WTC11 (cell line): ENCODE data around the gene KDM5A.

ENCODE experiments used
- CREM ChIP-seq: sonication (generic); formaldehyde crosslinking; IDR thresholded peaks from 2 replicates; pipeline ENCODE4 v1.8.1; 2022; ENCODE audit warnings: mild to moderate bottlenecking, missing genetic modification reagents, moderate library complexity
- ETV6 ChIP-seq: sonication (generic); formaldehyde crosslinking; IDR thresholded peaks from 2 replicates; pipeline ENCODE4 v1.8.1; 2022; ENCODE audit warnings: mild to moderate bottlenecking, missing genetic modification reagents
- MYBL2 ChIP-seq: sonication (generic); formaldehyde crosslinking; IDR thresholded peaks from 2 replicates; pipeline ENCODE4 v1.8.1; 2023; ENCODE audit warnings: mild to moderate bottlenecking, moderate library complexity, missing genetic modification reagents
- NFATC4 ChIP-seq: fragments of 250-450 bp; sonication (Bioruptor Pico); IDR thresholded peaks from 2 replicates; pipeline ENCODE4 v1.9.0; 2021; ENCODE audit warnings: mild to moderate bottlenecking
- NR2C2 ChIP-seq: sonication (generic); formaldehyde crosslinking; IDR thresholded peaks from 2 replicates; pipeline ENCODE4 v1.8.0; 2022; ENCODE audit warnings: mild to moderate bottlenecking, missing genetic modification reagents
- ZNF671 ChIP-seq: fragments of 250-450 bp; sonication (Bioruptor Pico); IDR thresholded peaks from 2 replicates; pipeline ENCODE4 v1.8.0; 2021; ENCODE audit warnings: mild to moderate bottlenecking
- TF ChIP-seq, protein P1 (sequence below): fragments of 200-600 bp; IDR thresholded peaks from 2 replicates; pipeline ENCODE4 v1.8.0; 2022; ENCODE audit warnings: antibody characterized with exemption
- TF ChIP-seq, protein P2 (sequence below): sonication (generic); formaldehyde crosslinking; IDR thresholded peaks from 2 replicates; pipeline ENCODE4 v1.8.1; 2023; ENCODE audit warnings: mild to moderate bottlenecking, moderate library complexity, missing genetic modification reagents
- TF ChIP-seq, protein P3 (sequence below): fragments of 250-450 bp; sonication (Bioruptor Pico); IDR thresholded peaks from 2 replicates; pipeline ENCODE4 v1.9.0; 2021; ENCODE audit warnings: mild to moderate bottlenecking
- TF ChIP-seq, protein P4 (sequence below): sonication (generic); formaldehyde crosslinking; IDR thresholded peaks from 2 replicates; pipeline ENCODE4 v1.8.1; 2023; ENCODE audit warnings: mild to moderate bottlenecking, missing genetic modification reagents
- TF ChIP-seq, protein P5 (sequence below): sonication (generic); formaldehyde crosslinking; IDR thresholded peaks from 2 replicates; pipeline ENCODE4 v1.8.0; 2022; ENCODE audit warnings: mild to moderate bottlenecking, missing genetic modification reagents
- TF ChIP-seq, protein P6 (sequence below): sonication (generic); formaldehyde crosslinking; IDR thresholded peaks from 2 replicates; pipeline ENCODE4 v1.8.1; 2022; ENCODE audit warnings: mild to moderate bottlenecking, missing genetic modification reagents, moderate library complexity, borderline replicate concordance
- TF ChIP-seq, protein P7 (sequence below): sonication (generic); formaldehyde crosslinking; IDR thresholded peaks from 2 replicates; pipeline ENCODE4 v1.8.1; 2022; ENCODE audit warnings: low read depth, mild to moderate bottlenecking, moderate library complexity, missing genetic modification reagents, borderline replicate concordance

DNA sequence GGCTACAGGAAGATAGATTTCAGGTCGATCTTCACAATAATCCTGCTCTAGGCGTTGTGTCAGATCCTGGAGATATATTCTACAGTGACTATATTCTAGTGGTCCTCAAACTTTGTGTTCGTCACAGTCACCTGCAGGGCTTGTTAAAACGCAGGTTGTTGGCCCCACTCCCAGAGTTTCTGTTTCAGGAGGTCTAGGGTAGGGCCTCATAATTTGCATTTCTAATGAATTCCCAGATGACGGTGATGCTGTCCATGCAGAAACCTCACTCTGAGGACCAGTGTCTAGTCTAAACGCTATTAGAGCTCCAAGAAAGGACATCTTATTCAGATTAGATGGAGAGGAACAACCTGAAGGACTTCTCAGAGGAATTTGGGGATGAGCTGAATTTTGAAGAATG is 113.3 kb downstream of the KDM5A start:
- TF ChIP-seq, protein P1, sequence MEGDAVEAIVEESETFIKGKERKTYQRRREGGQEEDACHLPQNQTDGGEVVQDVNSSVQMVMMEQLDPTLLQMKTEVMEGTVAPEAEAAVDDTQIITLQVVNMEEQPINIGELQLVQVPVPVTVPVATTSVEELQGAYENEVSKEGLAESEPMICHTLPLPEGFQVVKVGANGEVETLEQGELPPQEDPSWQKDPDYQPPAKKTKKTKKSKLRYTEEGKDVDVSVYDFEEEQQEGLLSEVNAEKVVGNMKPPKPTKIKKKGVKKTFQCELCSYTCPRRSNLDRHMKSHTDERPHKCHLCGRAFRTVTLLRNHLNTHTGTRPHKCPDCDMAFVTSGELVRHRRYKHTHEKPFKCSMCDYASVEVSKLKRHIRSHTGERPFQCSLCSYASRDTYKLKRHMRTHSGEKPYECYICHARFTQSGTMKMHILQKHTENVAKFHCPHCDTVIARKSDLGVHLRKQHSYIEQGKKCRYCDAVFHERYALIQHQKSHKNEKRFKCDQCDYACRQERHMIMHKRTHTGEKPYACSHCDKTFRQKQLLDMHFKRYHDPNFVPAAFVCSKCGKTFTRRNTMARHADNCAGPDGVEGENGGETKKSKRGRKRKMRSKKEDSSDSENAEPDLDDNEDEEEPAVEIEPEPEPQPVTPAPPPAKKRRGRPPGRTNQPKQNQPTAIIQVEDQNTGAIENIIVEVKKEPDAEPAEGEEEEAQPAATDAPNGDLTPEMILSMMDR: no peak
- TF ChIP-seq NR2C2 (CRISPR knock-in tag) (no peak), ZNF671 (CRISPR knock-in tag) (no peak), ETV6 (CRISPR knock-in tag) (no peak), CREM (CRISPR knock-in tag) (no peak), MYBL2 (CRISPR knock-in tag) (no peak), NFATC4 (CRISPR knock-in tag) (no peak)
- TF ChIP-seq, protein P2, sequence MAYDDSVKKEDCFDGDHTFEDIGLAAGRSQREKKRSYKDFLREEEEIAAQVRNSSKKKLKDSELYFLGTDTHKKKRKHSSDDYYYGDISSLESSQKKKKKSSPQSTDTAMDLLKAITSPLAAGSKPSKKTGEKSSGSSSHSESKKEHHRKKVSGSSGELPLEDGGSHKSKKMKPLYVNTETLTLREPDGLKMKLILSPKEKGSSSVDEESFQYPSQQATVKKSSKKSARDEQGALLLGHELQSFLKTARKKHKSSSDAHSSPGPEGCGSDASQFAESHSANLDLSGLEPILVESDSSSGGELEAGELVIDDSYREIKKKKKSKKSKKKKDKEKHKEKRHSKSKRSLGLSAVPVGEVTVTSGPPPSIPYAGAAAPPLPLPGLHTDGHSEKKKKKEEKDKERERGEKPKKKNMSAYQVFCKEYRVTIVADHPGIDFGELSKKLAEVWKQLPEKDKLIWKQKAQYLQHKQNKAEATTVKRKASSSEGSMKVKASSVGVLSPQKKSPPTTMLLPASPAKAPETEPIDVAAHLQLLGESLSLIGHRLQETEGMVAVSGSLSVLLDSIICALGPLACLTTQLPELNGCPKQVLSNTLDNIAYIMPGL (CRISPR knock-in tag): no peak
- TF ChIP-seq, protein P3, sequence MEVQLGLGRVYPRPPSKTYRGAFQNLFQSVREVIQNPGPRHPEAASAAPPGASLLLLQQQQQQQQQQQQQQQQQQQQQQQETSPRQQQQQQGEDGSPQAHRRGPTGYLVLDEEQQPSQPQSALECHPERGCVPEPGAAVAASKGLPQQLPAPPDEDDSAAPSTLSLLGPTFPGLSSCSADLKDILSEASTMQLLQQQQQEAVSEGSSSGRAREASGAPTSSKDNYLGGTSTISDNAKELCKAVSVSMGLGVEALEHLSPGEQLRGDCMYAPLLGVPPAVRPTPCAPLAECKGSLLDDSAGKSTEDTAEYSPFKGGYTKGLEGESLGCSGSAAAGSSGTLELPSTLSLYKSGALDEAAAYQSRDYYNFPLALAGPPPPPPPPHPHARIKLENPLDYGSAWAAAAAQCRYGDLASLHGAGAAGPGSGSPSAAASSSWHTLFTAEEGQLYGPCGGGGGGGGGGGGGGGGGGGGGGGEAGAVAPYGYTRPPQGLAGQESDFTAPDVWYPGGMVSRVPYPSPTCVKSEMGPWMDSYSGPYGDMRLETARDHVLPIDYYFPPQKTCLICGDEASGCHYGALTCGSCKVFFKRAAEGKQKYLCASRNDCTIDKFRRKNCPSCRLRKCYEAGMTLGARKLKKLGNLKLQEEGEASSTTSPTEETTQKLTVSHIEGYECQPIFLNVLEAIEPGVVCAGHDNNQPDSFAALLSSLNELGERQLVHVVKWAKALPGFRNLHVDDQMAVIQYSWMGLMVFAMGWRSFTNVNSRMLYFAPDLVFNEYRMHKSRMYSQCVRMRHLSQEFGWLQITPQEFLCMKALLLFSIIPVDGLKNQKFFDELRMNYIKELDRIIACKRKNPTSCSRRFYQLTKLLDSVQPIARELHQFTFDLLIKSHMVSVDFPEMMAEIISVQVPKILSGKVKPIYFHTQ (CRISPR knock-in tag): no peak
- TF ChIP-seq, protein P4, sequence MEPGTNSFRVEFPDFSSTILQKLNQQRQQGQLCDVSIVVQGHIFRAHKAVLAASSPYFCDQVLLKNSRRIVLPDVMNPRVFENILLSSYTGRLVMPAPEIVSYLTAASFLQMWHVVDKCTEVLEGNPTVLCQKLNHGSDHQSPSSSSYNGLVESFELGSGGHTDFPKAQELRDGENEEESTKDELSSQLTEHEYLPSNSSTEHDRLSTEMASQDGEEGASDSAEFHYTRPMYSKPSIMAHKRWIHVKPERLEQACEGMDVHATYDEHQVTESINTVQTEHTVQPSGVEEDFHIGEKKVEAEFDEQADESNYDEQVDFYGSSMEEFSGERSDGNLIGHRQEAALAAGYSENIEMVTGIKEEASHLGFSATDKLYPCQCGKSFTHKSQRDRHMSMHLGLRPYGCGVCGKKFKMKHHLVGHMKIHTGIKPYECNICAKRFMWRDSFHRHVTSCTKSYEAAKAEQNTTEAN: no peak
- TF ChIP-seq, protein P5, sequence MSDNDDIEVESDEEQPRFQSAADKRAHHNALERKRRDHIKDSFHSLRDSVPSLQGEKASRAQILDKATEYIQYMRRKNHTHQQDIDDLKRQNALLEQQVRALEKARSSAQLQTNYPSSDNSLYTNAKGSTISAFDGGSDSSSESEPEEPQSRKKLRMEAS (CRISPR knock-in tag): no peak
- TF ChIP-seq, protein P6, sequence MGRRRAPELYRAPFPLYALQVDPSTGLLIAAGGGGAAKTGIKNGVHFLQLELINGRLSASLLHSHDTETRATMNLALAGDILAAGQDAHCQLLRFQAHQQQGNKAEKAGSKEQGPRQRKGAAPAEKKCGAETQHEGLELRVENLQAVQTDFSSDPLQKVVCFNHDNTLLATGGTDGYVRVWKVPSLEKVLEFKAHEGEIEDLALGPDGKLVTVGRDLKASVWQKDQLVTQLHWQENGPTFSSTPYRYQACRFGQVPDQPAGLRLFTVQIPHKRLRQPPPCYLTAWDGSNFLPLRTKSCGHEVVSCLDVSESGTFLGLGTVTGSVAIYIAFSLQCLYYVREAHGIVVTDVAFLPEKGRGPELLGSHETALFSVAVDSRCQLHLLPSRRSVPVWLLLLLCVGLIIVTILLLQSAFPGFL (CRISPR knock-in tag): no peak
- TF ChIP-seq, protein P7, sequence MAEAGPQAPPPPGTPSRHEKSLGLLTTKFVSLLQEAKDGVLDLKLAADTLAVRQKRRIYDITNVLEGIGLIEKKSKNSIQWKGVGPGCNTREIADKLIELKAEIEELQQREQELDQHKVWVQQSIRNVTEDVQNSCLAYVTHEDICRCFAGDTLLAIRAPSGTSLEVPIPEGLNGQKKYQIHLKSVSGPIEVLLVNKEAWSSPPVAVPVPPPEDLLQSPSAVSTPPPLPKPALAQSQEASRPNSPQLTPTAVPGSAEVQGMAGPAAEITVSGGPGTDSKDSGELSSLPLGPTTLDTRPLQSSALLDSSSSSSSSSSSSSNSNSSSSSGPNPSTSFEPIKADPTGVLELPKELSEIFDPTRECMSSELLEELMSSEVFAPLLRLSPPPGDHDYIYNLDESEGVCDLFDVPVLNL (CRISPR knock-in tag): no peak
